Measurements from ENCODE around the gene BTF3. TPM values are rescaled to one million over a fixed set of nuclear protein-coding genes. Genes with fewer than 3 reads are reported as not detected.
A peak's percentile ranks its signal among the peaks of the same experiment; 100 is the strongest.

Gene BTF3
- total and polyA plus RNA-seq, 2 of the 13 experiments (the other 11 are each of a cell fraction or from before 2014, with no cell fraction given) = 557 to 698 TPM

DNA sequence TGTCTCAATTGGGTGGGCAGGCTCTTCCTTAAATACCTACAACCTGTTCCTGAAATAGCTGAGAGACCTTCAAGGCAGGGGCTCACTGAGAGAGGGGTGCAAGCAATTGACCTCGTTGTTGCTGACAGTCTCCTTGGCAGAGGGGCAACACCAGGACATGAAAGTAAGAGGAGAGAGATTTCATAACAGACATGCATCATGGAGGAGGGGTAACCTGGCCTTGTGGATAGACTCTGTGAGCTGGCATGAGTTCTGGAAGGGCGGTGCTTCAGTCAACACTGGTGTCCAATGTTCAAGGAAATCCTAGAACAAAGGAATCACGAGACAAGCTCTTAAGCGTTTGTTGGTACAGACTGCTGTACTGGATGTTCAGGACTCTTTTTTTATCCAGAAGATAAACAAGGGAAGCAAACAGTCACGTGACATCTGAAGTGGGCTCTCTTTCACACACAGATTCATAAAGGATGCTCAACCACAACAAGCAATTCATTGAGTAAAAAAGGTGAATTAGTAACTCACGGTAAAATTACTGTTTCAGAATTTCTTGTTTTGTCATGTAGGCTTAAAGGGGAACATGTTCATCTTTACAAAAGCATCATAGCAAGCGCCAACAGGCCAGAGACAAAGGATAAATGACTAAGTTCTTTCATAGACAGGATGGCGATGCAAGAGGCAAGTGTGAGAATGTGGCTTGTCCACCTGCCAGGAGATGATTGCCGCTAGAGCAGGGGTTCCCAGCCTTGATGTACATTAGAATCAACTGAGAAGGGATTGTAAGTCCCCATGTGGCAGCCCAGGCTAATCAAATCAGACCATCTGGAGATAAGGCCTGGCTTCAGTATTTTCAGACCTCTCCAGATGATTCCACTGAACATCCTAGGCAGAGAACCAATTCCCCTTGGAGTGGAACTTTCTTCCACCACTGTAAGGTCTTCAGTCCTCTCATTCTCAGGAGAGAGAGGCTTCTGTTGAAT lies 46.5 kb downstream of the BTF3 start (continued):
- TF ChIP-seq ZSCAN30 (CRISPR knock-in tag; IDR thresholded peaks at IDR 0.05) = no peak
- TF ChIP-seq, protein P1, sequence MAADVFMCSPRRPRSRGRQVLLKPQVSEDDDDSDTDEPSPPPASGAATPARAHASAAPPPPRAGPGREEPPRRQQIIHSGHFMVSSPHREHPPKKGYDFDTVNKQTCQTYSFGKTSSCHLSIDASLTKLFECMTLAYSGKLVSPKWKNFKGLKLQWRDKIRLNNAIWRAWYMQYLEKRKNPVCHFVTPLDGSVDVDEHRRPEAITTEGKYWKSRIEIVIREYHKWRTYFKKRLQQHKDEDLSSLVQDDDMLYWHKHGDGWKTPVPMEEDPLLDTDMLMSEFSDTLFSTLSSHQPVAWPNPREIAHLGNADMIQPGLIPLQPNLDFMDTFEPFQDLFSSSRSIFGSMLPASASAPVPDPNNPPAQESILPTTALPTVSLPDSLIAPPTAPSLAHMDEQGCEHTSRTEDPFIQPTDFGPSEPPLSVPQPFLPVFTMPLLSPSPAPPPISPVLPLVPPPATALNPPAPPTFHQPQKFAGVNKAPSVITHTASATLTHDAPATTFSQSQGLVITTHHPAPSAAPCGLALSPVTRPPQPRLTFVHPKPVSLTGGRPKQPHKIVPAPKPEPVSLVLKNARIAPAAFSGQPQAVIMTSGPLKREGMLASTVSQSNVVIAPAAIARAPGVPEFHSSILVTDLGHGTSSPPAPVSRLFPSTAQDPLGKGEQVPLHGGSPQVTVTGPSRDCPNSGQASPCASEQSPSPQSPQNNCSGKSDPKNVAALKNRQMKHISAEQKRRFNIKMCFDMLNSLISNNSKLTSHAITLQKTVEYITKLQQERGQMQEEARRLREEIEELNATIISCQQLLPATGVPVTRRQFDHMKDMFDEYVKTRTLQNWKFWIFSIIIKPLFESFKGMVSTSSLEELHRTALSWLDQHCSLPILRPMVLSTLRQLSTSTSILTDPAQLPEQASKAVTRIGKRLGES (CRISPR knock-in tag; IDR thresholded peaks at IDR 0.05; ENCODE audit: borderline replicate concordance) = peak; percentile 68; the same call in 1 of the 2 replicates
- peak; percentile 94 for TF ChIP-seq GFI1 (CRISPR knock-in tag; IDR thresholded peaks at IDR 0.05; ENCODE audit: borderline replicate concordance)
- peak; percentile 54; the same call in 1 of the 2 replicates for TF ChIP-seq HNF1B (CRISPR knock-in tag; IDR thresholded peaks at IDR 0.05)
- no peak for TF ChIP-seq JUND (CRISPR knock-in tag; IDR thresholded peaks at IDR 0.05)
- TF ChIP-seq CC2D1A (CRISPR knock-in tag; IDR thresholded peaks at IDR 0.05) = no peak
- no peak for TF ChIP-seq THYN1 (CRISPR knock-in tag; IDR thresholded peaks at IDR 0.05; ENCODE audit: borderline replicate concordance, low read depth)
- no peak for TF ChIP-seq ZNF619 (CRISPR knock-in tag; IDR thresholded peaks at IDR 0.05)
- TF ChIP-seq, protein P2, sequence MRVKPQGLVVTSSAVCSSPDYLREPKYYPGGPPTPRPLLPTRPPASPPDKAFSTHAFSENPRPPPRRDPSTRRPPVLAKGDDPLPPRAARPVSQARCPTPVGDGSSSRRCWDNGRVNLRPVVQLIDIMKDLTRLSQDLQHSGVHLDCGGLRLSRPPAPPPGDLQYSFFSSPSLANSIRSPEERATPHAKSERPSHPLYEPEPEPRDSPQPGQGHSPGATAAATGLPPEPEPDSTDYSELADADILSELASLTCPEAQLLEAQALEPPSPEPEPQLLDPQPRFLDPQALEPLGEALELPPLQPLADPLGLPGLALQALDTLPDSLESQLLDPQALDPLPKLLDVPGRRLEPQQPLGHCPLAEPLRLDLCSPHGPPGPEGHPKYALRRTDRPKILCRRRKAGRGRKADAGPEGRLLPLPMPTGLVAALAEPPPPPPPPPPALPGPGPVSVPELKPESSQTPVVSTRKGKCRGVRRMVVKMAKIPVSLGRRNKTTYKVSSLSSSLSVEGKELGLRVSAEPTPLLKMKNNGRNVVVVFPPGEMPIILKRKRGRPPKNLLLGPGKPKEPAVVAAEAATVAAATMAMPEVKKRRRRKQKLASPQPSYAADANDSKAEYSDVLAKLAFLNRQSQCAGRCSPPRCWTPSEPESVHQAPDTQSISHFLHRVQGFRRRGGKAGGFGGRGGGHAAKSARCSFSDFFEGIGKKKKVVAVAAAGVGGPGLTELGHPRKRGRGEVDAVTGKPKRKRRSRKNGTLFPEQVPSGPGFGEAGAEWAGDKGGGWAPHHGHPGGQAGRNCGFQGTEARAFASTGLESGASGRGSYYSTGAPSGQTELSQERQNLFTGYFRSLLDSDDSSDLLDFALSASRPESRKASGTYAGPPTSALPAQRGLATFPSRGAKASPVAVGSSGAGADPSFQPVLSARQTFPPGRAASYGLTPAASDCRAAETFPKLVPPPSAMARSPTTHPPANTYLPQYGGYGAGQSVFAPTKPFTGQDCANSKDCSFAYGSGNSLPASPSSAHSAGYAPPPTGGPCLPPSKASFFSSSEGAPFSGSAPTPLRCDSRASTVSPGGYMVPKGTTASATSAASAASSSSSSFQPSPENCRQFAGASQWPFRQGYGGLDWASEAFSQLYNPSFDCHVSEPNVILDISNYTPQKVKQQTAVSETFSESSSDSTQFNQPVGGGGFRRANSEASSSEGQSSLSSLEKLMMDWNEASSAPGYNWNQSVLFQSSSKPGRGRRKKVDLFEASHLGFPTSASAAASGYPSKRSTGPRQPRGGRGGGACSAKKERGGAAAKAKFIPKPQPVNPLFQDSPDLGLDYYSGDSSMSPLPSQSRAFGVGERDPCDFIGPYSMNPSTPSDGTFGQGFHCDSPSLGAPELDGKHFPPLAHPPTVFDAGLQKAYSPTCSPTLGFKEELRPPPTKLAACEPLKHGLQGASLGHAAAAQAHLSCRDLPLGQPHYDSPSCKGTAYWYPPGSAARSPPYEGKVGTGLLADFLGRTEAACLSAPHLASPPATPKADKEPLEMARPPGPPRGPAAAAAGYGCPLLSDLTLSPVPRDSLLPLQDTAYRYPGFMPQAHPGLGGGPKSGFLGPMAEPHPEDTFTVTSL (CRISPR knock-in tag; IDR thresholded peaks at IDR 0.05; ENCODE audit: borderline replicate concordance) = peak; percentile 73; the same call in 1 of the 2 replicates
- TF ChIP-seq CBFB (CRISPR knock-in tag; IDR thresholded peaks at IDR 0.05) = peak; percentile 76
- no peak for TF ChIP-seq ZNF577 (CRISPR knock-in tag; IDR thresholded peaks at IDR 0.05; ENCODE audit: borderline replicate concordance, low read depth)
- peak; percentile 93 for TF ChIP-seq MED13 (CRISPR knock-in tag; IDR thresholded peaks at IDR 0.05)
- TF ChIP-seq MAZ (IDR thresholded peaks at IDR 0.05; ENCODE audit: borderline replicate concordance, low read depth, low read length) = 0 out of 2 replicates have a peak, but pooled peaks have one; percentile 22
- no peak for TF ChIP-seq MAZ (CRISPR knock-in tag; IDR thresholded peaks at IDR 0.05; ENCODE audit: low read depth)
- TF ChIP-seq PATZ1 (CRISPR knock-in tag; IDR thresholded peaks at IDR 0.05) = peak; percentile 79
